H1 (cell line): ENCODE measurements around the gene NDUFA13. TPM values are rescaled to one million over a fixed set of nuclear protein-coding genes. Genes with fewer than 3 reads are reported as not detected.

Source experiments
- ASH2L ChIP-seq: fragments of 200-600, 300-600 bp; sonication (generic); IDR thresholded peaks from one replicate; pipeline ENCODE4 v1.7.1; 2017; ENCODE audit warnings: low read length
- CHD2 ChIP-seq: IDR thresholded peaks from 2 replicates; pipeline ENCODE4 v1.6.1; 2012; ENCODE audit warnings: low read length, improper control_type of control experiment
- CREB1 ChIP-seq: IDR thresholded peaks from 2 replicates; pipeline ENCODE4 v1.6.1; 2012; ENCODE audit warnings: inconsistent platforms
- CTCF ChIP-seq, 3 experiments: IDR thresholded peaks; 1 replicate in 2 of 3; 2 replicates in 1 of 3; pipeline versions ENCODE4 v1.5.1 to v1.6.1; 2011; ENCODE audit warnings: low read length in 3 of 3, mild to moderate bottlenecking in 3 of 3, inconsistent platforms in 2 of 3, low read depth in 1 of 3, moderate library complexity in 1 of 3; ENCODE audit not compliant: insufficient read depth in 1 of 3; ENCODE audit errors: control extremely low read depth in 1 of 3
- FOSL1 ChIP-seq: IDR thresholded peaks from 2 replicates; pipeline ENCODE4 v1.6.1; 2011; ENCODE audit warnings: mild to moderate bottlenecking, low read depth, low read length, moderate library complexity; ENCODE audit not compliant: insufficient read depth
- HDAC6 ChIP-seq: IDR thresholded peaks from one replicate; pipeline ENCODE4 v1.7.1; 2012; ENCODE audit warnings: low read depth, mild to moderate bottlenecking, inconsistent platforms, low read length, moderate library complexity
- JUND ChIP-seq: IDR thresholded peaks from 2 replicates; pipeline ENCODE4 v1.6.1; 2011; ENCODE audit warnings: mild to moderate bottlenecking, improper control_type of control experiment, low read length
- KDM5A ChIP-seq: fragments of 200-600 bp; IDR thresholded peaks from 2 replicates; pipeline ENCODE4 v1.7.1; 2012; ENCODE audit warnings: mild to moderate bottlenecking, low read length, inconsistent platforms, mixed read lengths
- MAFK ChIP-seq: IDR thresholded peaks from 2 replicates; pipeline ENCODE4 v1.6.1; 2012; ENCODE audit warnings: low read depth, mild to moderate bottlenecking, improper control_type of control experiment, low read length
- NRF1 ChIP-seq: IDR thresholded peaks from 2 replicates; pipeline ENCODE4 v1.6.1; 2011; ENCODE audit warnings: mild to moderate bottlenecking, low read depth, low read length, improper control_type of control experiment
- RBBP5 ChIP-seq: IDR thresholded peaks from 2 replicates; pipeline ENCODE4 v1.7.1; 2012; ENCODE audit warnings: low read depth, mild to moderate bottlenecking, inconsistent platforms, low read length, moderate library complexity, borderline replicate concordance
- SIN3A ChIP-seq, 2 experiments: IDR thresholded peaks in 1 of 2; conservative IDR thresholded peaks in 1 of 2; 2 replicates each; pipeline ENCODE4 v1.6.1; 2011 to 2012; ENCODE audit warnings: low read length in 2 of 2, improper control_type of control experiment in 1 of 2, low read depth in 1 of 2, mild to moderate bottlenecking in 1 of 2
- SIX5 ChIP-seq: IDR thresholded peaks from 2 replicates; pipeline ENCODE4 v1.6.1; 2011; ENCODE audit warnings: mild to moderate bottlenecking, low read depth, low read length
- SP1 ChIP-seq: IDR thresholded peaks from 2 replicates; pipeline ENCODE4 v1.6.1; 2011; ENCODE audit warnings: low read depth, low read length
- SP2 ChIP-seq: IDR thresholded peaks from 2 replicates; pipeline ENCODE4 v1.6.1; 2012; ENCODE audit warnings: mild to moderate bottlenecking, low read length, inconsistent platforms
- TAF1 ChIP-seq: IDR thresholded peaks from 2 replicates; pipeline ENCODE4 v1.6.1; 2011; ENCODE audit warnings: mild to moderate bottlenecking, low read depth, low read length
- TEAD4 ChIP-seq: IDR thresholded peaks from 2 replicates; pipeline ENCODE4 v1.6.1; 2012; ENCODE audit warnings: low read depth, low read length, inconsistent platforms, mixed read lengths
- YY1 ChIP-seq: IDR thresholded peaks from 2 replicates; pipeline ENCODE4 v1.6.1; 2011; ENCODE audit warnings: low read depth, mild to moderate bottlenecking, low read length
- ZNF274 ChIP-seq: IDR thresholded peaks from 2 replicates; pipeline ENCODE4 v1.7.0; 2012; ENCODE audit warnings: low read length, borderline replicate concordance; ENCODE audit errors: extremely low read depth
- polyA plus RNA-seq, 7 experiments: library from polyadenylated mRNA; depleted of rRNA in 3 of 7; stranded (reverse) in 5 of 7; unstranded in 2 of 7; fragments of >200 nt in 5 of 7; fragments of 200-250 nt in 2 of 7; gene quantifications; 1 replicate in 5 of 7; 2 replicates in 1 of 7; 4 replicates in 1 of 7; pipeline versions ENCODE4 v1.2.1 to v1.2.3, GENCODE V29; 2011 to 2013; ENCODE audit warnings: missing spikeins in 2 of 7, mixed read lengths in 2 of 7
- total RNA-seq: library from RNA; stranded (reverse); fragmentation: NEBNext Ultra II Directional; extraction: Animal tissue kit (Norgen Biotek cat#: 25700); gene quantifications from 2 replicates; pipeline ENCODE4 v1.2.1, GENCODE V29; 2021
- TF ChIP-seq, protein P1 (sequence below): IDR thresholded peaks from 2 replicates; pipeline ENCODE4 v1.6.1; 2012; ENCODE audit warnings: inconsistent platforms
- TF ChIP-seq, protein P2 (sequence below): IDR thresholded peaks from 2 replicates; pipeline ENCODE4 v1.6.1; 2012; ENCODE audit warnings: inconsistent platforms

The NDUFA13 gene
- total and polyA plus RNA-seq, 2 of the 8 experiments (the other 6 are each of a cell fraction or from before 2014, with no cell fraction given): 413 to 1,105 TPM

GRCh38 chr19:19515642-19516519, at the start of gene NDUFA13 (continued):
- no peak for TF ChIP-seq ZNF274
- TF ChIP-seq FOSL1: no peak
- peak; percentile 100 for TF ChIP-seq YY1
- peak; percentile 55; the same call in 1 of the 2 replicates for TF ChIP-seq TEAD4
- peak in 2 of 3 experiments; percentile 24 to 40; a peak in 3 of 4 replicates for TF ChIP-seq CTCF (IDR thresholded peaks at IDR 0.05; ENCODE audit: control extremely low read depth in 1 of 3, insufficient read depth in 1 of 3, low read depth in 1 of 3, low read length in 3 of 3)
- peak; percentile 92 for TF ChIP-seq TAF1
- TF ChIP-seq SIX5: peak; percentile 58
- TF ChIP-seq ASH2L: peak; percentile 87
- TF ChIP-seq MAFK: no peak
- 0 out of 2 replicates have a peak, but pooled peaks have one; percentile 54 for TF ChIP-seq KDM5A
- TF ChIP-seq SP1: no peak
- peak; percentile 58 to 96; a peak in 2 of 4 replicates for TF ChIP-seq SIN3A (conservative IDR thresholded peaks at IDR 0.05 in 1 of 2, IDR thresholded peaks at IDR 0.05 in 1 of 2; ENCODE audit: low read depth in 1 of 2, low read length in 2 of 2)
- no peak for TF ChIP-seq SP2
- TF ChIP-seq, protein P1, sequence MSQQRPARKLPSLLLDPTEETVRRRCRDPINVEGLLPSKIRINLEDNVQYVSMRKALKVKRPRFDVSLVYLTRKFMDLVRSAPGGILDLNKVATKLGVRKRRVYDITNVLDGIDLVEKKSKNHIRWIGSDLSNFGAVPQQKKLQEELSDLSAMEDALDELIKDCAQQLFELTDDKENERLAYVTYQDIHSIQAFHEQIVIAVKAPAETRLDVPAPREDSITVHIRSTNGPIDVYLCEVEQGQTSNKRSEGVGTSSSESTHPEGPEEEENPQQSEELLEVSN: peak; percentile 75
- TF ChIP-seq, protein P2, sequence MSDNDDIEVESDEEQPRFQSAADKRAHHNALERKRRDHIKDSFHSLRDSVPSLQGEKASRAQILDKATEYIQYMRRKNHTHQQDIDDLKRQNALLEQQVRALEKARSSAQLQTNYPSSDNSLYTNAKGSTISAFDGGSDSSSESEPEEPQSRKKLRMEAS: peak; percentile 66; the same call in 1 of the 2 replicates
- TF ChIP-seq HDAC6: no peak
- peak; percentile 81 for TF ChIP-seq CREB1
- no peak for TF ChIP-seq NRF1
- TF ChIP-seq RBBP5: peak; percentile 37; the same call in 1 of the 2 replicates
- no peak for TF ChIP-seq JUND
- TF ChIP-seq CHD2: peak; percentile 44; the same call in 1 of the 2 replicates
